Measurements from ENCODE around the gene IRF9.

Gene IRF9

DNA sequence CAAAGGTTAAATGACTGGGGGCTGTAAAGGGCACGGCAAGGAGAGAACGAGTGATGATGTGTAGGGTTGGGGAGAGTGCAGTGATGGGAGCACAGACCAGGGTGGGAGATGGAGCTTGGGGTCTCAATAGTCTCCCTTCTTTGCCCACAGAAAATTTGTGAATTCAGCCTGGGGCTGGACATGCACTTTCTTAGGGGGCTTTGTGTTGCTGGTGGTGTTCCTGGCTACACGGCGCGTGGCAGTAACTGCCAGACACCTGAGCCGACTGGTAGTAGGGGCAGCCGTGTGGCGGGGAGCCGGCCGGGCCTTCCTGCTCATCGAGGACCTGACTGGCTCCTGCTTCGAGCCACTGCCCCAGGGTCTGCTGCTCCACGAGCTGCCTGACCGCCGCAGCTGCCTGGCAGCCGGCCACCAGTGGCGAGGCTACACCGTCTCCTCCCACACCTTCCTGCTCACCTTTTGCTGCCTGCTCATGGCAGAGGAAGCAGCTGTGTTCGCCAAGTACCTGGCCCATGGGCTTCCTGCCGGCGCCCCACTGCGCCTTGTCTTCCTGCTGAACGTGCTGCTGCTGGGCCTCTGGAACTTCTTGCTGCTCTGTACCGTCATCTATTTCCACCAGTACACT, 28.9 kb upstream of the IRF9 start:
- no peak for DNase-seq (ENCODE audit: low read depth)

DNA sequence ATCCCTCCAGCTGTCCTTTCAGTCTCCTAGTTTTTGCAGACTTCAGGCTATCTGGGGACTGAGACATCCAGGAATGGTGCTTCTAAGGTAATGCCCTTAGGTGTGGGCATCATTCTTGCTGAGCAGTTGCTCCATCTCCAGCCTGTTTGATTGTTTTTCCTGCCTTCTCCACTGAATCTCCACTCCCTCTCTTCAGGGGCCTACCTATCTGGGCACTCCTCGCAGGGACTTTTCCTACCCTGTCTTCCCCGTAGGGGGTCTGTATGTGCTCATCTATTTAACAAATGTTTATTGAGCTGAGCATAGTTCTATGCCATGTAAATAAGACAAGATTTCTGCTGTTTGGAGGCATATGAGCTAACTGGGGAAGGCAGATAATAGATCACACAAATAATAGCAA, 28.1 kb upstream of the IRF9 start:
- DNase-seq (ENCODE audit: low read depth), result no peak

DNA sequence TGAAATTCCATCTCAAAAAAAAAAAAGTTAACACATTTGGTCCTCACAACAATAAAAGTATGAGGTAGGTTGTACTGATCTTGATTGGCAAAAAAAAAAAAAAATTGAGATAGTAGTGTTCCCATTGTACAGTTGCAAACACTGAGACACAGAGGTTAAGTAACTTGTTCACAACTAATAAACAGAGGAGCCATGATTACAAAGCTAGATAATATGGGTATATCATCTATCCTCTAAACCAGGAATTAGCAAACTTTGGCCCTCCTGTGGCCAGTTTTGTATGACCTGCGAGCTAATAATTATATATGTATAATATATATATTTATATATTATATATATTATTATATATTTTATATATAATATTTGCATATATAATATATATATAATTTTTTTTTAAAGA, 27.3 kb upstream of the IRF9 start:
- DNase-seq (ENCODE audit: low read depth), result no peak

DNA sequence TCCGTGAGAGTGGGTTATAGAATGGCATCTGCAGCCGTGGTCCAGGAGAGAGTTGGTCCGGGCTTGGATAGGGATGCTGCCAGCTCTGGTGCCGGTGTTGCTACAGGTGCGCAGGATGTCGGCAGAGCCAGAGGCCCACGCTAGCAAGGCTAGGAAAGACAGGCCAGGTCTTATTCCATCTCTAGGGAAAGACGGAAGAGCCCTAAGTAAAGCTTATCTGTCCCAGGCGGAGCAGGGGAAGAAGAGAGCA, 25.6 kb upstream of the IRF9 start:
- DNase-seq (ENCODE audit: low read depth), result no peak

DNA sequence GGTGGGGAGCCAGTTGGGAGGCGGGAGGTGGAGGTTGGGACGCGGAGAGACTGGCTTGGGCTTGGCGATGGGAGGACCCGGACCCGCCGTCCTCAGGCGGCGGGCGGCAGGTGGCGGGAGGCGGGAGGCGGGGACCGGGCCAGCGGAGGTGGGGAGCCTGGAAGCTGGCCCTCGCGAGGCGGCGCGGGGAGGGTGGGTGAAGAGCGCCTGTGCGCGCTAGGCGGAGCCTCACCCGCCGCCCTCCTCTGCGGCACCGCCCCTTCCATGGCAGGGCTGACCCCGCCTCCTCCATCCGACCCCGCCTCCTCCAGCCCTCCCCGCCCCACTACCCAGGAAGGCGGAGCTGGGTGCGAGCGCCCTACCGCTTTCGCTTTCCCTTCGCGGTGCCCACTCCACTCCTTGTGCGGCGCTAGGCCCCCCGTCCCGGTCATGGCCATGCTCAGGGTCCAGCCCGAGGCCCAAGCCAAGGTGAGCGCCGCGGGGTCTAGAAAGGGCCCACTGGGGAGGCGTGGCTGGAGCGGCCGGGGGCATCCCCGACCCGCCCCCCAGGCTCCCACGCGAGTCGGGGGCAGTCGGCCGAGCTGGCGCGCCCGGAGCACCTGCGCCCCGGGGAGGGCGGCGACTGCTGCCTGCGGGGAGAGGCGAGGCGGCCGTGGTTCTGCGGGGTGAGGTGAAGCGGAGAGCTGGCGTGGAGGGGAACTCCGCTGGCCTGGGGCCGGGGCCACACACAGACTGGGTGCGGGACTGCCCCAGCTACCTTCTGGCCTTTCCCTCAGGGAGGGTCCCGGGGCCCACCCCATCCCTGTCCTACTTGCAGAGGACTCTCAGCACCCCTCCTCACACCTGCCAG, 25.0 kb upstream of the IRF9 start, which contains the start of gene PSME1:
Gene PSME1, plus strand, starts transcription at position 361 of the 850 bp plus-strand sequence. Its CDS starts 69 bp downstream, at position 430.
- peak; percentile 86 for DNase-seq (ENCODE audit: low read depth)

DNA sequence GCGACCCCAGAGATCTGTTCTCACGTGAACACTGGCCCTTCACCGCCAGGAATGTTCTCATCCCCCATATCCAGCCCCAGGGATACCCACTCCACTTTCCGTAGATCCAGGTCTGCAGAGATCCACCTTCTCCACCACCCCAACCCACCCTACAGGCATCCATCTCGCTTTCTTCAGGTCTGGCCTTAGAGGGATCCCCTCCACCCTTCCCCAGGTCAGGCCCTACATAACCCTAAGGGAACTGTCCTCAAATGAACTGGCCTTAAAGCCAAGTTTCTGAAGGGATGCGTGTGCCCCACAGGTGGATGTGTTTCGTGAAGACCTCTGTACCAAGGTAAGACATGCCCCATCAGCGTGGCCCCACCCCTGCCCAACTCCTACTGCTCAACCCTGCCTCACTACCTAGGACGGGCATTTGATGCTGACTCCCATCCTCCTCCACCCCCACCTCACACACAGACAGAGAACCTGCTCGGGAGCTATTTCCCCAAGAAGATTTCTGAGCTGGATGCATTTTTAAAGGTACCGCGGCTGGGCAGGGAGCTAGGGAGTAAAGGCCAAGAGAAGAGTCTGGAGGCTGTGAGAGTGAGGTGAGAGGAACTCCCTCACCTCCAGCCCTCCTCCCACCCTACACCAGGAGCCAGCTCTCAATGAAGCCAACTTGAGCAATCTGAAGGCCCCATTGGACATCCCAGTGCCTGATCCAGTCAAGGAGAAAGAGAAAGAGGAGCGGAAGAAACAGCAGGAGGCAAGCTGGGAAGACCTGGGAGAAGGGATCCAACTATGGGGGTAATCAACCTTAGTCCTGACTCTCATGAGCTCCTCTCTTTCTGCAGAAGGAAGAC, 24.2 kb upstream of the IRF9 start:
- DNase-seq (ENCODE audit: low read depth), result no peak

DNA sequence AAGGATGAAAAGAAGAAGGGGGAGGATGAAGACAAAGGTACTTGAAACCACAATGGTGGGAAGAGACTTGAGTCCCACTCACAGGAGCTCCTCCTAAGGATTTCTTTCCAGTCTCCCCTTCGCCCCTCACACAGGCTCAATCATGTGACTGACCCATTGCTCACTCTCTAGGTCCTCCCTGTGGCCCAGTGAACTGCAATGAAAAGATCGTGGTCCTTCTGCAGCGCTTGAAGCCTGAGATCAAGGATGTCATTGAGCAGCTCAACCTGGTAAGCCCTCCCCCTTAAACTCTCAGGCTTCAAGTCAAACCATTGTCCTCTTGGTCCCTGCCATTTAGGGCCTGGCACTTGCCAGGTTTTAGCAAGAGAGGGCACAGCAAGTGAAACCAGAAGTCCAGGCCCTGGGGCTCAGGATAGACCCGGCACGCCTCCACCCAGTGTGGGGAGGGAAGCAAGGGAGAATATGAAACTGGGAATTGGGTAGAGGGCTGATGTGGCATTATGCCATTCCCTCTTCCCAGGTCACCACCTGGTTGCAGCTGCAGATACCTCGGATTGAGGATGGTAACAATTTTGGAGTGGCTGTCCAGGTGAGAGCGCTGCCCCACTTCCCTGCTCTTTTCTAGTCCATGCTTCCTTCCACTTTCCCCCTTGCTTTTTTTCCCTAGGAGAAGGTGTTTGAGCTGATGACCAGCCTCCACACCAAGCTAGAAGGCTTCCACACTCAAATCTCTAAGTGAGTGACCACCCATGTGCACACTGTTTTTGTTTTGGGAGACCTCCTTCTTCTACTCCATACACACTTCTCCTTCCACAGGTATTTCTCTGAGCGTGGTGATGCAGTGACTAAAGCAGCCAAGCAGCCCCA, 23.3 kb upstream of the IRF9 start:
- DNase-seq (ENCODE audit: low read depth), result no peak

DNA sequence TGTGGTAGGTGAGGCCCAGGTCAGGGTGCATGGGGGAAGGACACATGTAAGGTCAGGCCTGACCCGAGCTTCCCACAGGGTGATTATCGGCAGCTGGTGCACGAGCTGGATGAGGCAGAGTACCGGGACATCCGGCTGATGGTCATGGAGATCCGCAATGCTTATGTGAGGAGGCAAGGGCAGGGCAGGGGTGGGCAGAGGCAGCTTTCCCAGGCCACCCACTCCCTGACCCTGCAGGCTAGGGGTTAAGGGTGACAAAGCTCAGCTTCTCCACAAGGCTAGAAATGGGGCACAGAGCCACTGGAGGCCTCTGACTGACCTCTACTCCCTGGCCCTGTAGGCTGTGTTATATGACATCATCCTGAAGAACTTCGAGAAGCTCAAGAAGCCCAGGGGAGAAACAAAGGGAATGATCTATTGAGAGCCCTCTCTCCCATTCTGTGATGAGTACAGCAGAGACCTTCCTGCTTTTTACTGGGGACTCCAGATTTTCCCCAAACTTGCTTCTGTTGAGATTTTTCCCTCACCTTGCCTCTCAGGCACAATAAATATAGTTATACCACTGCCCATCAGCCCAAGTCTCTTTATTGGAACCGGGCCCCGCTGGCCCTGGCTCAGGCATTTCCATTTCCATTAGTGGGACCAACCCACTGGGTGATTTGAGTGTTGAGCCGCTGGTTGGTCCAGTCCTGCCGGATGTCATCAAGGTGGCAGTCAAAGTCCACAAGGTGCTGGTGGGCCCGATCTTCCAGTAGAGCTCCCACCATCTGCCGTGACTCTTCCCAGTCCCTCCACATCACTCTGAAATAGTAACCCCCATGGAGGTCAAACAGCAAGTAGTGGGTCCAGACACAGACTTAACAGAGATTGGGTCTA, 22.4 kb upstream of the IRF9 start:
- no peak for DNase-seq (ENCODE audit: low read depth)

DNA sequence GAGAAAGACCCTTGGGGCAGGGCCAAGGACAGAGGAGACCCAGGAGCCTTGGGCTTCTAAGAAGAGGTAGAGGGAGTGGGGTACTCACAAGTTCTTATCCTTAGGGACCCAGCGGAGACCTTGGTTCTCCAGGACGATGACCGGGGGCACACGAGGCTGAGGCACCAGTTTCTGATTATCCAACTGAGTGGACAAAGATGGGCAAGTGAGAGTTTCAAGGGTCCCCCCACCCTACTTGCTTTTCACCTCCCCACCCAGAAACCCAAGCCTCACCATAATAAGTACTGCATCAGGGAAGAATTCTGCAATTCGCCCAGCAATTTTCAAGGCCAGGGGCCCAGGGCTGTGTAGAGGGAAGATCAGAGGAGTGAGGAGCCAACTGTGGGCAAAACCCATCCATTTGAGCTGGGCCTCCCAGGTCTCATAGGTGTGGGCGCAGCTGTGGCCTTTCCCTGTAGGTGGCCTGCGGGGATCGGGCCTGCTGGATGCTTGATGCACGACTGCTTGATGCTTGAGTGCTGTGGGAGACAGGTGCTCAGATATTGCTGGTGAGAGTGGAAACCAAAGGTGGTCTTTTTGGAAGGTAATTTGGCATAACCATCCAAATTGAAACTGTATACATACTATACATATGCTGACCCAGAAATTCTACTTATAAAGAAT, 21.7 kb upstream of the IRF9 start:
- no peak for DNase-seq (ENCODE audit: low read depth)

DNA sequence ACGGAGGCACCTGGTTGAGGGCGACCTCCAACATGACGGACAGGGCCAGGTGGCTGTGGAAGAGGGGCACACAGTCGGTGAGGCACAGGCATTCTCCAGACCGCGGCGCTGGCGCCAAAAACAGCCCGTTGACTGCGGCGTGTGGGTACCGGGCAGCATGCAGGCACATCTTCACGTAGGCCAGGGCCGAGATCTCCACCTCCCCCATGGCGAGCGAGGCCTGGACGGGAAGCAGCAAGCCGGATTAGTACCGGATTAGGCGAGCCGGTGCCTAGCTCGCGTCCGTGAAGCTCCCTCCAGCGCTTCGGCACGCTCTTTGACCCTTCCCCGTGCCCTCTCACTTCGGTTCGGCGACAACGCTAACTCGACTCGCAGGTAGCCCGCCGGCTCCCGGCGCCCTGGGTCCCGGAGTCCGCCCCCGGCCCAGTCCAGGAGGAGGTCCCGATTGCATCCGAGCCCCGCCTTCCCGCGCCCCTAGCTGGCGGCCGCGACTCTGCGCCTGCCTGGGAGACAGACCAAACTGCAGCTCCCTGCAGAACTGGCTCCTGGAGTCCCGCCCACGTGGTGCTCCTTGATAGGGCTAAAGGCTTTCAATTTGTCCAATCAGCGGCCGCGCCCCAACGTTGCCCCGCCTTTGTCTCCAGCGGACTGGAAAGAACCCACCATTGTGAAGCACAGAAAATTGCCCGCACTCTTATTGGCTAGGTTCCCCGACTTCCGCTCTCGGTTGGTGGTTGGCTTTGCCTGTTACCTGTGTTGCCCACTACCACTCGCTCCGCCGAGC, 19.8 kb upstream of the IRF9 start, which contains the start of gene EMC9:
Gene EMC9, minus strand, starts transcription at position 495 of the 784 bp plus-strand sequence. Its CDS starts 287 bp downstream, at position 208.
- DNase-seq (ENCODE audit: low read depth), result peak; percentile 97

DNA sequence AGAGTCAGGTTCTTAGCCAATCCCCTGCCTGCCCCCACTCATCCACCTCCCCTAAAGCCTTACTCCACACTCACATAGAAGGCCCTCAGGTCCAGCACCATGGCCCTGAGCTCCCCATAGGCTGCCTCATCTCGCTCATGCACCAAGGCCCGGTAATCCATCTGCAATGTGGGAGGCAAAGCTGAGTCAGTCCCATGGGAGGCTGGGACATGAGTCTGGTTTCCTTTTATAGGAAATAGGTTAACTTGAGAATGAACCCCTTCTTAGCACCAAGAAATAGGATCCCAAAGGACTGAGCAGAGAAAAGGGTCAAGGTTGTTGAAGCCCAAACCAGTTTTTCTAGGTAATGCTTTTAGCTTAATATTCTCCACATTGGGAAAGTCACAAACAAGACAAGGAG, 17.6 kb upstream of the IRF9 start:
- no peak for DNase-seq (ENCODE audit: low read depth)

DNA sequence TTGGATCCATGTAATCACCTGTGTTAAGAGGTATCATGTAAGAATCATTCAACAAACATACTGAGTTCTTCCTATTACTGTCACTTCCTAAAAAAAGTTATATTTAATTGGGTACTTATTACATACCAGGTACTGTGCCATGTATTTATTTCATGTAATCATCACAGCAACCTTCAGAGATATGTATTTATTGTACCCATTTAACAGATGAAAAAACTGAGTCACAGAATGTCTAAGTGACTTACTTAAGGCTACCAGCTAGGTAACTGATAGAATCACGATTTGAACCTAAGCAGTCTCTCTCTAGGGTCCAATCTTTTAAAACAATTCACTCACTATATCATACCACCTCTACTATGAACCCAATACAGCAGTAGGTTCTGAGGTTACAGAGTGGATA, 16.6 kb upstream of the IRF9 start:
- DNase-seq (ENCODE audit: low read depth), result no peak

DNA sequence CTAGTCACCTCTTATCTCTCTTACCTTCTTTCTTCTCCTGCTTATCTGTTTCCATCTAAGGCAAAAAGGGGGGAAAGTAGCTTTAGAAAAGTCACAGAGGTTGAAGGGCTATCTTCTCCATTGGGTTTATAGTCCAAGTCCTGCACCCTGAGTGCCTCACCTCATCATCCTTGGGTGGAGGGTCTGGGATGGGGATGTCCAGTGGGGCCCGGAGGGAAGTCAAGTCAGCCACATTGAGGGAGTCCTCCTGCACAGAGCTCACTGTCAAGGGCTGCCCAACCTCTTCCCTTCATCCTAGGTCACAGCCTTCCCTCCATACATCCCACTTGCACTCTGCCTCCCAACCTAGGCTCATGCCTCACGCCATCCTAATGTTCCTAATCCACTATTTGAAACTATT, 15.8 kb upstream of the IRF9 start:
- no peak for DNase-seq (ENCODE audit: low read depth)

DNA sequence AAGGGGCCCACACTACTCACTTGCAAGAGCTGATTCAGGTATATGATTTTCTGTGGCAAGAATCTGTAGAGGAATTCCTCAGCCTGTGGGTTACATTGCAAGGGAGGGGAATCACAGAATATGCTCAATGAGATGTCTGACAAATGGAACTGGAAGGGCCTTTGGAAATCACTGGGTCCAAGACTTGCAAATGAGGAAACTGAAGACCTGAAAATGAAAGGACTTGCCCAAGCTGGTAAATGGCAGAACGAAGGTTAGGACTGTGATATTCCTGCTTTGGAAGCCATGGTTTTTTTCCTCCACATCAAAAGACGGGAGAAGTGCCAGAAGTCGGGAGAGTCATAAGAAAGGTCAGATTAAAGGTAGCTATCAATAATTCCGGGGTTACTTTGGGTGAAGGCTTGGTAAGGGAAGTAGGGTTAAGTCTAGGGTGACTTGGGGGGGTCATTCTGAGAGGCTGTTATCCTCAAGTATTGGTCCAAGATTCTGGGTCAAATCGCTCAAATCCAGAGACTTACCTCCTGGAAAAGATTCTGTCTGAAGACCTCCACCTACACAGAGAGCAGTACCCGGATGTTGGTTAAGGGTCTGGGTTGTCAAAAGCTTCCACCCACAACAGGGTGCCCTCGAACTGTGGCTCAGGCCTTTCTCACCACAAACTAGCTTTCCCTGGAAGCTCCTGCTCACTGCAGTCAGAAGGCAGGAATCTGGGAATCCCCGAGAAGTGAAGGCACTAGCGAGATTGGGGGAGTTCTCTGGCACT, 15.2 kb upstream of the IRF9 start:
- no peak for DNase-seq (ENCODE audit: low read depth)

DNA sequence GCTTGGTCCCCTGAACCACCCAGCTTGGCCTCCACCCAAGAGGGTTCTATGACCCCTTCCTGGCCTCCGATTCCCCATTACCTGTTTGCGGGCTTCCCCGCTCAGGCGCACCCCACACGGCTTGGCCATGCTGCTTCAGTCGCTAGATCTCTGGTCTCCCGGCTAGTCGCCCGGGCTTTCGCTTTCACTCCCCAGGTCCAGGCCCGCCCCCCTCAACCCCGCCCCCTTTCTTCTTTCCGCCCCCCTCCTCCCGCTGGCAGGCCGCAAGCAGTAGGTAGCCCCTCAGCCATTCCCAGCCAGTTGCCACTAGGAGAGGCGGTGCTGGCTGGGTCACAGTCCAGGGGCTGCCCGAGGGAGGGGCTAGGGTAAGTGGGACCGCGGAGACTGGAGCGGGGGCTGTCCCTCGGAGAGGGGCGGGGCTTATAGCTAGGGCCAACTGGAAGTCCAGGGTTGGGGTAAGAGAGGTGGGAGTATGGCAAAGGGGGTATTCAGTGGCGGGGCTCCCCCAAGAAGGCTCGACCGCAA, 14.6 kb upstream of the IRF9 start, which contains the start of gene PSME2:
Gene PSME2, minus strand, starts transcription at position 158 of the 525 bp plus-strand sequence. Its CDS starts 29 bp downstream, at position 129.
- peak; percentile 59 for DNase-seq (ENCODE audit: low read depth)

DNA sequence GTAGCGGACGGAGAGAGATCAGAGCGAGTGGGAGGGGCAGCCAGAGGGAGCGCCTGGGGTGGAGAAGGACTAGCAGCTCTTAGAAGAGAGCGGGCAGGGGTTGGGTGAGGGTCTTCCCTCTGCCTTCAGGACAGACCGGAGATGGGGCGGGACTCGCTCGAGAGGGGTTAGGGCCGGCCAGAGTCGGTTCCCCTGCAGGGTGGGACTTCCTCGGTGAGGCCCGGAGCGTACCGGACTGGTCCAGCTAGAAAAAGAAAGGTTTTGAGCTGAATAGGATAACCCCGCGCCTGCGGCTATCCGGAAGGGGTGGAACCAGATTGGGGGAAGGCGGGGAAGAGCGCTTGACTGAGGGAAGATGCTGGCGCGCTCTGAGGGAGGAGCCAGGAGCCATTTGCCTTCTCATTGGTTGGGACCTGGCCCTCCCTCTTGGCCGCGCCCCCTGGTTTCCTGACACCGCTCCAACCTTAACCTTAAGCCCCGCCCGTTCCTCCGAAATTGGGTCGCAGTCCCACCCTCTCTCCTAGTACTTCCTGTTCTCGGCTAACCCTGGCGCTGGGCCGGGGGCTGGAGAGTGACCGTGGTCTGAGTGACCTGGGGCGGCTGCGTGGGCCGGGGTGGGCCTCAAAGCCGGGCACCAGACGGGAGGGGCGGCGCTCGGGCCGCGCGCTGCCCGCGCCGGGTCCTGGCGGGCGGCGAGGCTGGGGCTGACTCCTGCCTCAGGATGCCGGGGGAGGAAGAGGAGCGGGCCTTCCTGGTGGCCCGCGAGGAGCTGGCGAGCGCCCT, 13.9 kb upstream of the IRF9 start, which contains the start of gene RNF31:
Gene RNF31, plus strand, starts transcription at position 521 of the 783 bp plus-strand sequence. Its CDS starts 201 bp downstream, at position 722.
- DNase-seq (ENCODE audit: low read depth), result peak; percentile 90

DNA sequence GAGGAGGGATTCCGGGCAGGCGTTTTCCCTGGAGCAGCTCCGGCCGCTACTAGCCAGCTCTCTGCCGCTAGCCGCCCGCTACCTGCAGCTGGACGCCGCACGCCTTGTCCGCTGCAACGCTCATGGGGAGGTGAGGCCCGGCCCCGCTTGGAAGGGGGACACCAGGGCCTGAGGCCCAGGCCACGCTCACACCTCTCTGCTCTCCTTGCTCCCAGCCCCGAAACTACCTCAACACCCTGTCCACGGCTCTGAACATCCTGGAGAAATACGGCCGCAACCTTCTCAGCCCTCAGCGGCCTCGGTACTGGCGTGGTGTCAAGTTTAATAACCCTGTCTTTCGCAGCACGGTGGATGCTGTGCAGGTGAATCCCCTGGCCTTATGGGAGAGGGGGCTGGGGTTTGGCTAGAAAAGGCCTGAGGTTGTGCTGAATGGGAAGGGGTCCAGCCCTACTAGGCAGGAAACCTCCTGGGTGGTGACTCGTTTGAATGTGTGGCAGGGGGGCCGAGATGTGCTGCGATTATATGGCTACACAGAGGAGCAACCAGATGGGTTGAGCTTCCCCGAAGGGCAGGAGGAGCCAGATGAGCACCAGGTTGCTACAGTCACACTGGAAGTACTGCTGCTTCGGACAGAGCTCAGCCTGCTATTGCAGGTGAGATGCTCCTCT, 13.2 kb upstream of the IRF9 start:
- DNase-seq (ENCODE audit: low read depth), result no peak
